SK-N-SH treated with all-trans-retinoic acid at 6 μM for 48 hours (cell line): Measurements from ENCODE around the gene GRIK4.

Experiments
- ATAC-seq: fragments of 200-7000 bp; cut with Tn5 transposase; 3 replicates; pipeline ENCODE4 v1.9.1; 2020; ENCODE audit warnings: mild to moderate bottlenecking, moderate library complexity
- ARNTL ChIP-seq: fragments of 450-650 bp; formaldehyde crosslinking; IDR thresholded peaks from 2 replicates; pipeline ENCODE4 v1.5.0; 2020; ENCODE audit warnings: low read depth, mild to moderate bottlenecking, moderate library complexity, borderline replicate concordance
- BACH2 ChIP-seq: fragments of 250-450 bp; sonication (Bioruptor Pico); IDR thresholded peaks from 2 replicates; pipeline ENCODE4 v1.9.0; 2021; ENCODE audit warnings: mild to moderate bottlenecking, borderline replicate concordance
- CSDC2 ChIP-seq: fragments of 250-450 bp; sonication (Bioruptor Pico); IDR thresholded peaks from 2 replicates; pipeline ENCODE4 v1.5.0; 2020; ENCODE audit warnings: mild to moderate bottlenecking, moderate library complexity
- CSRNP3 ChIP-seq: fragments of 250-450 bp; sonication (Bioruptor Pico); IDR thresholded peaks from 2 replicates; pipeline ENCODE4 v1.5.1; 2021; ENCODE audit warnings: mild to moderate bottlenecking, moderate library complexity
- ESRRG ChIP-seq: fragments of 250-450 bp; sonication (Bioruptor Pico); IDR thresholded peaks from 2 replicates; pipeline ENCODE4 v1.6.1; 2021; ENCODE audit warnings: mild to moderate bottlenecking
- GLIS3 ChIP-seq: fragments of 250-450 bp; sonication (Bioruptor Pico); IDR thresholded peaks from 2 replicates; pipeline ENCODE4 v1.5.0; 2020; ENCODE audit warnings: mild to moderate bottlenecking, moderate library complexity
- ISL1 ChIP-seq: fragments of 250-450 bp; sonication (Bioruptor Pico); IDR thresholded peaks from 2 replicates; pipeline ENCODE4 v2.1.2; 2022; ENCODE audit warnings: mild to moderate bottlenecking, moderate library complexity
- OSR1 ChIP-seq: fragments of 250-450 bp; sonication (Bioruptor Pico); IDR thresholded peaks from 2 replicates; pipeline ENCODE4 v1.8.0; 2022; ENCODE audit warnings: moderate library complexity, mild to moderate bottlenecking, inconsistent platforms
- PATZ1 ChIP-seq: fragments of 250-450 bp; sonication (Bioruptor Pico); IDR thresholded peaks from 2 replicates; pipeline ENCODE4 v1.8.0; 2020; ENCODE audit warnings: mild to moderate bottlenecking, moderate library complexity, borderline replicate concordance
- POU6F1 ChIP-seq: fragments of 250-450 bp; sonication (Bioruptor Pico); IDR thresholded peaks from 2 replicates; pipeline ENCODE4 v1.8.0; 2021; ENCODE audit warnings: low read depth, mild to moderate bottlenecking, moderate library complexity, borderline replicate concordance
- PPARA ChIP-seq: fragments of 250-450 bp; sonication (Bioruptor Pico); IDR thresholded peaks from 2 replicates; pipeline ENCODE4 v1.5.0; 2020; ENCODE audit warnings: mild to moderate bottlenecking, borderline replicate concordance
- RARB ChIP-seq: fragments of 250-450 bp; sonication (Bioruptor Pico); IDR thresholded peaks from 2 replicates; pipeline ENCODE4 v1.8.0; 2021; ENCODE audit warnings: mild to moderate bottlenecking, moderate library complexity
- TCF4 ChIP-seq: fragments of 250-450 bp; sonication (Bioruptor Pico); IDR thresholded peaks from 2 replicates; pipeline ENCODE4 v1.8.0; 2021; ENCODE audit warnings: mild to moderate bottlenecking, moderate library complexity, borderline replicate concordance
- ZC3H10 ChIP-seq: fragments of 250-450 bp; sonication (Bioruptor Pico); IDR thresholded peaks from 2 replicates; pipeline ENCODE4 v1.5.1; 2021; ENCODE audit warnings: mild to moderate bottlenecking, moderate library complexity
- ZFP3 ChIP-seq: fragments of 250-450 bp; sonication (Bioruptor Pico); IDR thresholded peaks from 2 replicates; pipeline ENCODE4 v1.5.0; 2020; ENCODE audit warnings: mild to moderate bottlenecking, moderate library complexity
- ZFP30 ChIP-seq: fragments of 450-650 bp; formaldehyde crosslinking; IDR thresholded peaks from 2 replicates; pipeline ENCODE4 v1.5.0; 2022; ENCODE audit warnings: mild to moderate bottlenecking, moderate library complexity
- ZNF565 ChIP-seq: fragments of 450-650 bp; formaldehyde crosslinking; conservative IDR thresholded peaks from 2 replicates; pipeline ENCODE4 v1.5.0; 2020; ENCODE audit warnings: low read depth, mild to moderate bottlenecking, moderate library complexity
- ZNF8 ChIP-seq: fragments of 450-650 bp; formaldehyde crosslinking; IDR thresholded peaks from 2 replicates; pipeline ENCODE4 v1.5.0; 2020; ENCODE audit warnings: mild to moderate bottlenecking, moderate library complexity
- TF ChIP-seq, protein P1 (sequence below): fragments of 250-450 bp; sonication (Bioruptor Pico); IDR thresholded peaks from 2 replicates; pipeline ENCODE4 v1.5.1; 2020; ENCODE audit warnings: low read depth, mild to moderate bottlenecking, moderate library complexity

The GRIK4 gene

DNA sequence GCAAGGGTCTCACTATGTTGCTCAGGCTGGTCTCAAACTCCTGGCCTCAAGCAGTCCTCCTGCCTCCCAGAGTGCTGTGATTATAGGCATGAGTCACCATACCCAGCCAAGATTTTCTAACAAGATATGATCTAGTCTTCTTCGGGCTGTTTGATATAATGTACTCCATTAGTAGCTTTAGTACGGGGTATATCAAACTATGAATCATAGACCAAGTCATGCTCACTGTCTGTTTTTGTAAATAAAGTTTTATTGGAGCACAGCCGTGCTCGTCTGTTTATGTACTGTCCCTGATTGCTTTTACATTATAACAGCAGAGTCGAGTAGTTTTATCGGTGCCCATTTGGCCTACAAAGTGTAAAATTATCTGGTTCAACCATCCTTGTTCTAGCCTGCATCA, 43.9 kb upstream of the GRIK4 start:
- peak; percentile 51; the same call in 2 of the 3 replicates for ATAC-seq
- TF ChIP-seq POU6F1 (CRISPR knock-in tag), result no peak
- TF ChIP-seq ISL1 (CRISPR knock-in tag), result no peak
- no peak for TF ChIP-seq ARNTL
- TF ChIP-seq ZNF8 (CRISPR knock-in tag), result no peak
- no peak for TF ChIP-seq PPARA (CRISPR knock-in tag)
- no peak for TF ChIP-seq ZC3H10 (CRISPR knock-in tag)
- no peak for TF ChIP-seq PATZ1 (CRISPR knock-in tag)
- TF ChIP-seq CSRNP3 (CRISPR knock-in tag), result no peak
- TF ChIP-seq OSR1 (CRISPR knock-in tag), result no peak
- TF ChIP-seq, protein P1, sequence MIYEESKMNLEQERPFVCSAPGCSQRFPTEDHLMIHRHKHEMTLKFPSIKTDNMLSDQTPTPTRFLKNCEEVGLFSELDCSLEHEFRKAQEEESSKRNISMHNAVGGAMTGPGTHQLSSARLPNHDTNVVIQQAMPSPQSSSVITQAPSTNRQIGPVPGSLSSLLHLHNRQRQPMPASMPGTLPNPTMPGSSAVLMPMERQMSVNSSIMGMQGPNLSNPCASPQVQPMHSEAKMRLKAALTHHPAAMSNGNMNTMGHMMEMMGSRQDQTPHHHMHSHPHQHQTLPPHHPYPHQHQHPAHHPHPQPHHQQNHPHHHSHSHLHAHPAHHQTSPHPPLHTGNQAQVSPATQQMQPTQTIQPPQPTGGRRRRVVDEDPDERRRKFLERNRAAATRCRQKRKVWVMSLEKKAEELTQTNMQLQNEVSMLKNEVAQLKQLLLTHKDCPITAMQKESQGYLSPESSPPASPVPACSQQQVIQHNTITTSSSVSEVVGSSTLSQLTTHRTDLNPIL (CRISPR knock-in tag), result no peak
- TF ChIP-seq ESRRG (CRISPR knock-in tag), result no peak
- no peak for TF ChIP-seq ZFP3 (CRISPR knock-in tag)
- TF ChIP-seq RARB (CRISPR knock-in tag), result no peak
- no peak for TF ChIP-seq CSDC2 (CRISPR knock-in tag)
- TF ChIP-seq, all 23 proteins: peak for 0

DNA sequence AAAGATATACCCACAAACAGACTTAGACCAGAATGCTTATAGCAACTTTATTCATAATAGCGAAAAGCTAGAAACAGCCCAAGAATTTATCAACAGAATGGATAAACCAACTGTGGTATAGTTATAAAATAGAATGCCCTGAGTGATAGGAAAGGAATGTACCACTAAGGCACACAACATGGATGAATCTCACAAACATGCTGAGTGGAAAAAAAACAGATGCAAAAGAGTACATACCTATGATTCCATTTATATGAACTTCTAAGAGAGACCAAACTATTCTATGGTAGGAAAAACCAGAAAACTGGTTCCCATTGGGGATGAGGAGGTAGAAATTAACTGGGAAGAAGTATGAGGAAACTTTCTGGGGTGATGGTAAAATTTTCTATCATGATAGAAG, 40.4 kb upstream of the GRIK4 start:
- peak; percentile 84 for ATAC-seq
- TF ChIP-seq CSRNP3 (CRISPR knock-in tag) (no peak), ZFP30 (CRISPR knock-in tag) (no peak), ZNF565 (CRISPR knock-in tag) (no peak), ARNTL (no peak), GLIS3 (no peak)

GRCh38 chr11:120471994-120472393, 39.6 kb upstream of the GRIK4 start:
- TF ChIP-seq ISL1 (CRISPR knock-in tag) (no peak), POU6F1 (CRISPR knock-in tag) (no peak), ZFP30 (CRISPR knock-in tag) (no peak), ZNF8 (CRISPR knock-in tag) (no peak)
- no peak for ATAC-seq

DNA sequence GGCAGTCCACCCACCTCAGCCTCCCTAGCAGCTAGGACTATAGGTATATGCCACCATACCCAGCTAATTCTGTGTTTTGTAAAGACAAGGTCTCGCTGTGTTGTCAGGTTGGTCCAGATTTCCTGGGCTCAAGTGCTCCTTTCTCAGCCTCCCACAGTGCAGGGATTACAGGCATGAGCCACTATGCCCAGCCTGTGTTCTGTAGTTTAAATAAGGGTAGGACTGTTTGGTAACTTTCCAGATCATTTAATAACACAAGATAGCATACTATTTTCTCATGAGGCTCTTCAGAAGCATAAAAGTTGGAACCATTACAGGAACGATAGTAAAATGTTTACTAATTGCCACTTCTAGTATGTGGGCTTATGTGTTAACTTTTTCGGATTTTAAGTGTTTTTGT, 38.0 kb upstream of the GRIK4 start:
- no peak for TF ChIP-seq ZC3H10 (CRISPR knock-in tag)
- no peak for TF ChIP-seq PATZ1 (CRISPR knock-in tag)
- TF ChIP-seq TCF4 (CRISPR knock-in tag), result no peak
- TF ChIP-seq BACH2 (CRISPR knock-in tag), result no peak
- no peak for TF ChIP-seq ESRRG (CRISPR knock-in tag)
- TF ChIP-seq RARB (CRISPR knock-in tag), result no peak
- no peak for ATAC-seq
